Chondrocyte (in vitro differentiated cells): Measurements from ENCODE around the gene TNIP1. TPM values are rescaled to one million over a fixed set of nuclear protein-coding genes. Genes with fewer than 3 reads are reported as not detected.
A peak's percentile ranks its signal among the peaks of the same experiment; 100 is the strongest.

ENCODE experiments used
- DNase-seq: peaks from one replicate; pipeline ENCODE4 v3.0.0; 2021; ENCODE audit warnings: mixed read lengths, low spot score
- H3K27ac Mint-ChIP-seq: one replicate; pipeline ENCODE4 v1.8.0; 2021; ENCODE audit warnings: mild to moderate bottlenecking, moderate library complexity, mixed read lengths; ENCODE audit not compliant: unreplicated experiment
- H3K27me3 Mint-ChIP-seq: 2 replicates; pipeline ENCODE4 v1.8.0; 2021; ENCODE audit warnings: low read depth, mixed read lengths
- H3K36me3 Mint-ChIP-seq: 2 replicates; pipeline ENCODE4 v1.8.0; 2021; ENCODE audit warnings: low read depth, mixed read lengths
- H3K4me1 Mint-ChIP-seq: 2 replicates; pipeline ENCODE4 v1.8.0; 2021; ENCODE audit warnings: low read depth, mild to moderate bottlenecking, mixed read lengths
- H3K4me3 Mint-ChIP-seq: one replicate; pipeline ENCODE4 v1.8.0; 2021; ENCODE audit warnings: mild to moderate bottlenecking, moderate library complexity, mixed read lengths; ENCODE audit not compliant: unreplicated experiment
- H3K9me3 Mint-ChIP-seq: 2 replicates; pipeline ENCODE4 v1.8.0; 2021; ENCODE audit warnings: low read depth, mixed read lengths
- total RNA-seq: library from RNA; stranded (reverse); gene quantifications from 3 replicates; pipeline ENCODE4 v1.2.1, GENCODE V29; 2021
- TF ChIP-seq, protein P1 (sequence below): fragments of 200-600 bp; sonication (generic); IDR thresholded peaks from 2 replicates; pipeline ENCODE4 v1.5.0; 2021; ENCODE audit warnings: antibody characterized with exemption, mild to moderate bottlenecking, moderate library complexity

TNIP1 gene
- total RNA-seq, 1 donor from 2014 or later, result 75.6 TPM

DNA sequence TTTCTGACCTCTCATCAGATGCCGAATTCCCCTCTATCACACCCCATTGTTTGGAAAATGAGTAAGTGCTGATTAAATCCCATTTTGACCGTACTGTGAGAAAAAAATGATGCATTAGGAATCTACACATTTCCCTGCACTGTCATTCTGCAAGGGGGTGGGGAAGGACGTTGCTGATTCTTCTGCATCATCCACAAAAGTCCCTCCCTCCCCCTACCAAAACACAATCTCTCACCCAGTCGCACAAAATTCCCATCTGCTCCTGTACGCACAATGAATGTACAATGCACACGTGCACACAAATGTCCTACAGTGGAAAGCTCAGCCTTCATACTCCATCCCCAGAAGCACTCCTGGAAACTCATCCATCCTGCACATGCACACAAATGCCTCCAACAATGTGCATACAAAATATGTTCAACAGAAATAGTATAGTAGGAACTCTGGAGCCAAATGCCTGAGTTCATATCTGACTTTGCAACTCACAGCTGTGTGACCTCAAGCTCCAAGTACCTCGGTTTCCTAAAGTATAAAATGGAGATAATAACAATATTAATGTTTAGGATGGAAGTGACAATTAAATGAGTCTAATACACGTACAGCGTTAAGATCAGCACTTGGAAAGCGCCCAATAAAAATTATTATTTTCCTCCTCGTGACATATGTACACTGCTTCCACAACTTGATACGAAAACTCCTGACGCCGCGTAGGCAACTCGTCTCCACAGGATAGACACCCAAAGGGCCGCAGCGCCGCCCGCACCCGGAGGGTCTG lies 809 bp downstream of the TNIP1 start:
- Mint-ChIP-seq H3K27me3 (no peaks in the 10 kb centered on the region), H3K4me3 (peak overlapping the region; percentile 82), H3K4me1 (peaks cover 65% of the 10 kb centered on the region), H3K36me3 (peaks cover 4% of the 10 kb centered on the region), H3K9me3 (no peaks in the 10 kb centered on the region), H3K27ac (peak overlapping the region; percentile 84)
- TF ChIP-seq, protein P1, sequence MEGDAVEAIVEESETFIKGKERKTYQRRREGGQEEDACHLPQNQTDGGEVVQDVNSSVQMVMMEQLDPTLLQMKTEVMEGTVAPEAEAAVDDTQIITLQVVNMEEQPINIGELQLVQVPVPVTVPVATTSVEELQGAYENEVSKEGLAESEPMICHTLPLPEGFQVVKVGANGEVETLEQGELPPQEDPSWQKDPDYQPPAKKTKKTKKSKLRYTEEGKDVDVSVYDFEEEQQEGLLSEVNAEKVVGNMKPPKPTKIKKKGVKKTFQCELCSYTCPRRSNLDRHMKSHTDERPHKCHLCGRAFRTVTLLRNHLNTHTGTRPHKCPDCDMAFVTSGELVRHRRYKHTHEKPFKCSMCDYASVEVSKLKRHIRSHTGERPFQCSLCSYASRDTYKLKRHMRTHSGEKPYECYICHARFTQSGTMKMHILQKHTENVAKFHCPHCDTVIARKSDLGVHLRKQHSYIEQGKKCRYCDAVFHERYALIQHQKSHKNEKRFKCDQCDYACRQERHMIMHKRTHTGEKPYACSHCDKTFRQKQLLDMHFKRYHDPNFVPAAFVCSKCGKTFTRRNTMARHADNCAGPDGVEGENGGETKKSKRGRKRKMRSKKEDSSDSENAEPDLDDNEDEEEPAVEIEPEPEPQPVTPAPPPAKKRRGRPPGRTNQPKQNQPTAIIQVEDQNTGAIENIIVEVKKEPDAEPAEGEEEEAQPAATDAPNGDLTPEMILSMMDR, result no peak
- DNase-seq, result no peak

DNA sequence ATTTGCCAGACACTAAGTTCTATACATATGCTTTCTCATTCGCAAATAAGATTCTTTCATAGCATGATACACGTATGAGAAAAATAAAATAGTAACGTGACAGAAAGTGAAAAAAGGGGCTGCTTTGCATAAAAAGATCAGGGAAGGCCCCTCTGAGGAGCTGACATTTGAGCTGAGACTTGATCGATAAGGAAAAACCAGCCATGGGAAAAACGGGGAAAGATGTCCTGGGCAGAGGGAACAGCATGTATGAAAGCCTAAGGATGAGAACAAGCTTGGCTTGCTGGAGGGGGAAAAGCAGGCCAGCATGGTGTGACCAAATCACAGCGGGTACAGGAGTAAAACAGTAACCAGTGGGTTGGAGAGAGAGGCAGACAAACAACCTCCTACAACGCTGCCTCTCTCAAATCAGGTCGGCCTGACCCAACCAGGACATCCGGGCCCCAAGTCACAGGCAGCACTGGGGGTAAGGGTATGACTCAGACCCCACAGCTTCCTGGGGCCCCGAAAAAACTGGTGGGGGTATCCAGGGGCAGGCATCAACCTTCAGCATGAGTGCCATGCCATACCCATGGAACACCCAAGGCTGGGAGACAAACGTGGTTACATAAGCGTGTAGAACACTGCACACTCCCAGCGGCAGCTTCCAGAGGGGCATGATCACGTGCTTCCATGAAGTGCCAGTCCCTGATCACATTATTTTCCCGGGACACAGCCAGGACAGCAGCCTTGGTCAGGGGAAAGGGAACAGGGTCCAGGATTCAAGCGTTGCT lies 2.2 kb downstream of the TNIP1 start:
- H3K27me3 Mint-ChIP-seq, result no peaks in the 10 kb centered on the region
- H3K27ac Mint-ChIP-seq, result peak overlapping the region; percentile 70
- H3K4me3 Mint-ChIP-seq, result no peak overlapping the region

DNA sequence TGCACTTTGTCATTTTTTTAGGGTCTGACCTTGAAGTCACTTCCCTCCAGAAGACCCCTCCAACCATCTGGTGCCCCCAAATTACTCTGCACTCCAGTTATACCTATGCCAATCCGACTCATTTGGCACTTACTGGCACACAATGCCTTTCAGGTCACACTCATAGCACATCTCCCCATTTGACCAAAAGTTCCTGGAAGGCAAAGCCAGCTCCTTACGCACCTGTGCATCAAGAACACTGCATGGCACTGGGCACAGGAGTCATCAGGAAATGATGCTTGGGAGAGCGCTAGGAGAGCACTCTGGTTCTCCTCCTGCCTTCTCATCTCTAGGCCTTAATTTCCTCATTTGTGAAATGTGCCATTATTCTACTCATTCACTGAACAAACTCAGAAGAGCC lies 2.9 kb downstream of the TNIP1 start:
- Mint-ChIP-seq H3K36me3 (peaks cover 4% of the 10 kb centered on the region), H3K27ac (no peak overlapping the region), H3K9me3 (no peaks in the 10 kb centered on the region), H3K4me3 (no peak overlapping the region), H3K4me1 (peaks cover 72% of the 10 kb centered on the region), H3K27me3 (no peaks in the 10 kb centered on the region)
- TF ChIP-seq, protein P1, result no peak
- DNase-seq, result no peak

More for the DNA sequence above, 2.2 kb downstream of the TNIP1 start:
- no peak for DNase-seq
- Mint-ChIP-seq H3K4me1 (peaks cover 67% of the 10 kb centered on the region), H3K9me3 (no peaks in the 10 kb centered on the region), H3K36me3 (peaks cover 4% of the 10 kb centered on the region)
- TF ChIP-seq, protein P1, result no peak

DNA sequence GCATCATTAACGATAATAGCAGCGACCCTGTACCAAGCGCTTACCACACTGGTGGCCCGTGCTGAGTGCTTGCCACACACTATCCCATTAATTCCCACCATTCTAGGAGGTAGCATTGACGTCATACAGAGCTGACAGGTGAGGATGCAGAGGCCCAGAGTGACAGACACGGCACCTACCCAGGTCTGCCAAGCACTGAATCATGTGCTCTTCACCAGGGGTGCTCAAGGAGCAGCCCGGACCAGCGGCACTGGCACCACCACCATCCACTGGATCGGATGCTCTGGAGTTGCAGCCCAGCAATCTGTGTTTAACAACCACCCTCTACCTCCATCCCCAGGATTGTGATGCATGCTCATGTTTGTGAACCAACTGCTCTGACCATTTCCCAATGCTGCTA lies 3.4 kb downstream of the TNIP1 start:
- DNase-seq, result no peak
- Mint-ChIP-seq H3K4me3 (no peak overlapping the region), H3K27ac (no peak overlapping the region), H3K9me3 (no peaks in the 10 kb centered on the region), H3K36me3 (peaks cover 4% of the 10 kb centered on the region), H3K27me3 (no peaks in the 10 kb centered on the region), H3K4me1 (peaks cover 72% of the 10 kb centered on the region)
- TF ChIP-seq, protein P1, result no peak

DNA sequence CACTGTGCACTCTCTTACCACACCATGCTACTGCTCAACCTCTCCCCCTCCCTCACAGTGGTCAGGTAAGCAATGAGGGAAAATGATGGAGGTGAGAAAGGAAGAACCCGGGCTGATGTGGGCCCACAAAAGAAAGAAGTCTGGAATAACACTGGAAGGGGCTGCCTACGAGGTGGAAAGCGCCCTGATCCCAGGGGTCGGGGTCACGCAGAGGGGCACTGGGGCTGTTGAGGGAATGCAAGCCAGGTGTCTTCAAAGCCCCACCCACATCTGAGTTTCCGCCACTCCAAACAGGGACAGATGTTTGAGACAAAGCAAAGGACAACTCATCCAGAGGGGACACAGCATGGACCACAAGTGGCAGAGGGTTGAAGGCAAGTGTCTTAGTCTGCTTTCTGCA lies 4.2 kb downstream of the TNIP1 start:
- TF ChIP-seq, protein P1, result no peak
- no peak for DNase-seq
- Mint-ChIP-seq H3K27ac (peak overlapping the region; percentile 80), H3K4me1 (peaks cover 73% of the 10 kb centered on the region), H3K27me3 (no peaks in the 10 kb centered on the region), H3K4me3 (no peak overlapping the region), H3K9me3 (no peaks in the 10 kb centered on the region), H3K36me3 (peaks cover 4% of the 10 kb centered on the region)
